Measurements from ENCODE around the gene PNO1.
A peak's percentile ranks its signal among the peaks of the same experiment; 100 is the strongest.
"Not testable (repeated sequence)": the region's sequence is repeated elsewhere in the genome, so short reads cannot be mapped to it uniquely, and the experiment has no call there.

The PNO1 gene

DNA sequence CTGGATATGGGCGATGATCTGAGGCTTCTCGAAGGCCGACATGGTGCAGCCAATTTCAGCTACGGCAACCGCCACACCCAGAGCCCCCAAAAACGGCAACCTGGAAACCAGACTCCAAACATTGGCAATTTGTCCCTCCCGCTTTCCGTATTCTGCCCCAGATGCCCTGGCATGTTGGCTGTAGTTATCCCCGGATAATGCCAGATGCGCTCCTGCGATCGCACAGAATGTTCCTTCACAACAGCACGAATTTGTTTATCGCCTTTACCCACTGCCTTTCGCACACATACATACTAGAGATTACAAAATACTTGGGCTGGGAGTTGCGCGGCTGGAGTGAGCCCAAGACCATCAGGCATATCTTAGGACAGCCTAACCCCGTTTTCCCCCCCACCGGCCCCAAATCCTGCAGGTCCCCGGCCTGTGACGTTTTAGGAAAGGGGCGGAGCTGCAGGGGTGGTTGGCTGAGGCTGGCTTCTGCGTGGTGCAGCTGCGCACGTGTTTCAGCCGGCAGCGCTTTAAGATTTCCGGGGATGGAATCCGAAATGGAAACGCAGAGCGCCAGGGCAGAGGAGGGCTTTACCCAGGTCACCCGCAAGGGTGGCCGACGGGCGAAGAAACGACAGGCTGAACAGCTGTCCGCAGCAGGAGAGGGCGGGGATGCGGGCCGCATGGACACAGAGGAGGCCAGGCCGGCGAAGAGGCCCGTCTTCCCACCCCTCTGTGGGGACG, at the start of gene PNO1:
Gene PNO1 (plus strand): TSS at position 487 of the 732 bp plus-strand sequence. CDS start 47 bp downstream, at position 534.
- DNase-seq (ENCODE audit: low spot score) = peak; percentile 96

DNA sequence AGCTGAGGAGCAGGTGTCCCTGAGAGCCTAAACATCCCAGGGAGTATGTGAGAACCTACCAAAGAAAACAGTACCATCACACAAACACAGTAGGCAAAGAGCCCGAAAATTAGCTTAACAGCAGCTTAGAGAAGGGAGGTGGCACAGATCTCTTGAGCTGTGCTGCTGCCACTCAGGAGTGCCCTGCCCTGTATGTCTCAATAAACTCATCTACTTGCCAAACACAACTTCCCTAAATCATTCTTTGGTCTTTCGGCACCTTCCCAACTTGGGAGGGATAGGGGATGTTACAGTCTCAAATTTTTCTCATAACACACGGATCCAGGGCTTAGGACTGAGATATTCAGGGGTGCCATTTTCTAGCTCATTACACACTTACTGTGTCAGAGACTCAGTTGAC, 49.6 kb upstream of the PNO1 start:
- DNase-seq (ENCODE audit: low spot score) = no peak

DNA sequence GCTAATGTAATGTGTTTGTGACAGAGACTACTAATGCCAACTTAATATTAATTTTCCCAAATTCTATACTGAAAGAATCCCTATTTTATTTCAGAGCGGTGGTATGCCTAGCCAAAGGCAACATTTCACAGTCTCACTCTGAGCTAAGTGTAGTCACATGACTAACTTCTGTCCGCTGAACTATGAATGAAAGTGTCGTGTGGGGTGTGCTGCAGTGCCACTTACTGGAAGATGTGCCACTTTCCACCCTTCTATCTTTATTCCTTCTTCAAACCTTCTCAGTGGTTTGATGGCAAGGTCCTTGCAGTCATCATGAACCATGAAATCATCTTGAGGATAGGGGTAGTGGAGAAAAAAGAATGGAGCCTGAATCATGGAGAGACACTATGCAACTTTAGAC, 47.6 kb upstream of the PNO1 start:
- DNase-seq (ENCODE audit: low spot score) = no peak

DNA sequence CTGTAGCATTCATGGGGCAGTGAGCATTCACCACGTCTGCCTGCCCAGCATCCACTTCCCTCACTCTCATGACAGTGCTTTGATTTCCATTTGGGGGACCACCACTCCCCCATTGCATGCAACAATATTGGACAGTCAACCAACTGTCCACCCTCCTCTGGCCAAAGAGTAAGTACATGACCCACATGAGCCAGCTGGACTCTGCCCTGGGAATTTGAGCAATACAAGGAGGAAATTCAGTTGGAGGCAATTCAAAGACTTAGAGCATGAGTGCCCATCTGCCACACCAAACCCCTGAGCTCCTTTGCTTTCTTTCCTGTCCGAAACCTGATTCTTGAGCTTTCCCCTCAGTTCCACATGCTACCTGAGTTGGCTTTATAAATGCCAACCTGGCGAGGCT, 41.7 kb upstream of the PNO1 start:
- DNase-seq (ENCODE audit: low spot score) = peak; percentile 42

DNA sequence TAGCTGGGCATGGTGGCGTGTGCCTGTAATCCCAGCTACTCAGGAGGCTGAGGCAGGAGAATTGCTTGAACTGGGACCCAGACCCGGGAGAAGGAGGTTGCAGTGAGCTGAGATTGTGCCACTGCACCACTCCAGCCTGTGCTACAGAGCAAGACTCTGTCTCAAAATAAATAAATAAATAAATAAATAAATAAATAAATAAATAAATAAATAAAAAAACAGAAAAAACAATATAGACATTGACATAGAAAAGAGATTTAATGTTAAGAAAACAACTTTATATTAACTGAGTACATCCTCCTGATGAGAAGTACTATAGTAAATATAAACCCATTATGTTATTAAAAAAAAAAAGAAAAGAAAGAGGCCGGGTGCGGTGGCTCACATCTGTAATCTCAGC, 39.8 kb upstream of the PNO1 start:
- DNase-seq (ENCODE audit: low spot score) = not testable (repeated sequence)

DNA sequence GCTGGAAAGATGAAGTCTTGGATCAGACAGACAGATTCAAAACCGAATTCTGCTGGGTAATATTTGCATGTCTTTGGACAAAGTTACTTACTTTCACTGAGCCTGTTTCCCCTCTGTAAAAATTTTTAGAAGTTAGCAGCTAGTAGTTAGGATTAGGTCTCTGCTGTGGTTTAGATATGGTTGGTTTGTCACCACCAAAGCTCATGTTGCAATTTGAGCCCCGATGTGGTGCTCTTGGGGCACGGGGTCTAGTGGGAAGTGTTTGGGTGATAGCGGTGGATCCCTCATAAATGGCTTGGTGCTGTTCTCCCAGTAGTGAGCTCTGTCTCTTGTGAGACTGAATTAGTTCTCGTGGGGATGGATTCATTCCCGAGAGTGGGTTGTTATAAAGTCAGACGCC, 38.9 kb upstream of the PNO1 start:
- no peak for DNase-seq (ENCODE audit: low spot score)

DNA sequence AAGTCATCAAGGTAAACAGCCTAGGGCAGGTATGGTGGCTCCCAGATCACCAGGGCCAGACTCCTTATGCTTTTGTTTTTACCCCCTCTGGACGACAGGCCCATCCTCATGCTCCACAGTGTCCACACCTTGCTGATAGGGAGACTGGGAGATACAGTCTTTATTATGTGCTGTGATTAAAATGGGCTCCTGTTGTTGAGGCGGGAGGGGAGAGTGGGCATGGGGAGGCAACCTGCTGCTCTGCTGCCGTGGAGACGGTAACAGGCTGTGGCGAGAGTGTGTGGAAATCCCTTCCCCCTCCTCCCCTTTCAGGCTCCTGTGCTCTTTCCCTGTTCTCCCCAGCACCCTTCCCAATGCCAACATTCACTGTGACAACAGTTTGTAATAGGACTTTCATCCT, 38.2 kb upstream of the PNO1 start:
- no peak for DNase-seq (ENCODE audit: low spot score)

DNA sequence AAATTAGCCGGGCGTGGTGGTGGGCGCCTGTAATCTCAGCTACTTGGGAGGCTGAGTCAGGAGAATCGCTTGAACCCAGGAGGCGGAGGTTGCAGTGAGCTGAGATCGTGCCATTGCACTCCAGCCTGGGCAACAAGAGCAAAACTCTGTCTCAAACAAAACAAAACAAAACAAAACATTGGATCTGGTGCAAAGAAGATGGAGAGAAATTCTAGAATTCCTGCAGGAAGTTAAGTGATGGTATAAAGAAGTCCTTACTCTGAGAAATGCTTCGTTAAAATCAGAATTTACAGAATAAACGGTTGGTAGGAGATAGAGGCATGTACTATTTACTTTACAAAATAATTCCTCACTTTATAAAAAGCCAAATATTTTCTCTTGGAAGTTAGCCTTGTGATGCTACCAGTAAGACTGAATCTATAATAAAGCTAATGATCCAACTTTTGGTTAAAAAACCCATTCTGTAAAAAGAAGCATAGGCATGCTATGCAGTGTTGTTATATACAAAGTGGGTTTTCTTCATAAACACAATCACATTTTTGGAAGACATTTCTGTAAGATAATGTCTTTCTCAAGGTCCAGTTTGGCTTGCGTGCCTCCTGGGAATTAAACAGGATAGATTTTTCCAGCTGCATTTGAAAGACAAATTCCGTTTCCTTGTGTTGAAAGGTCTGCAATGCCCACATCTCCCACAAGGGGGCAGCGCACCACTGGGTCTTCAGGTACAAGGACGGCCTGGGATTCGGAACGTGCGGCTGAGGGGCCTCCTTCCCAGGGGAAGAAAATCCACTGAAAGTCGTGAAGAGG, 35.6 kb upstream of the PNO1 start:
- peak; percentile 84 for DNase-seq (ENCODE audit: low spot score)

DNA sequence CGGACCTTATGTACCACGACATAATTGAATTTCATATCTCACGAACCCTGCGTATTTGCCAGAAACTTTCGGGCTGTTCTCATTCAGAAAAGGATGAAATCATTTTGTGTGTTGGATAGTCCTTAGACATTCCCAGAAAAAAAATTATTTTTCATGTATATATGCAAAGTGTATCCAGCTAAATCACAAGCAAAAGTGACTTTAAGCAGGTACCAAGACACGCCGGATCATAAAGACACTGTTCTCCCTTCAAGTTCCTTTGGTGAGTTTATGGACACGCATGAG, 35.1 kb upstream of the PNO1 start:
- DNase-seq (ENCODE audit: low spot score) = no peak

DNA sequence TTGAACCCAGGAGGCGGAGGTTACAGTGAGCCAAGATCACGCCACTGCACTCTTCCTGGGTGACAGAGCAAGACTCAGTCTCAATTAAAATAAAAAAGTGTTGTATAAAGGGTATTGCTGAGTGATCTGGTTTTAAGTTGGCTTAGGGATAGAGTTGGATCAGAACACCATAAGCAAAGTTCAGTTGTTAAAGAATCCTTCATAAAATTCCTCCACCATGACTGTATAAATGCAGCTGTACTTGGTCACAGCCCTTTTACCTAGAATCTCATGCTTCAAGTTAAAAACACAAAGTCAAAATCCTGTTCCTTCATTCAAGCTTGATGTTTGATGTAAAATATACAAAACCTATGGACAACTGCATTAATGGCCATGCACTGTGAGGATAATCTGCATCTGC, 33.4 kb upstream of the PNO1 start:
- DNase-seq (ENCODE audit: low spot score) = no peak

DNA sequence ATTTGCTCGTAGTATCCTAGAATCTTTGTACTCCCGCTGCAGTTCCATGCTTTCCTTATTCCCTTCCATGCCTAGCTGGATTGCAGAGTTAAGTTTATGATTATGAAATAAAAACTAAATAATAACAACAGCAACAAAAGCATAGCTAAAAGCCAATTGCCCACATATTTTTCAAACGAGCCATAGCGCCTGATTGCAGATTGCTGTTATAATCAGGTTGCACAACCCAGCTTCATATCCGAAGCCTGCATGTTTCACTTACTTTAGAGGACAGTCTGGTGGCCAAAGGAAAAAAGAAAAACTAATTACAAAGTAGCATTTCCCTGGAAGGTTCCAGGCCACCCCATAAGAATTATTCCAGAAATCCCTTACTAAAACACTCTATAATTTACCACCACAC, 31.9 kb upstream of the PNO1 start:
- no peak for DNase-seq (ENCODE audit: low spot score)

DNA sequence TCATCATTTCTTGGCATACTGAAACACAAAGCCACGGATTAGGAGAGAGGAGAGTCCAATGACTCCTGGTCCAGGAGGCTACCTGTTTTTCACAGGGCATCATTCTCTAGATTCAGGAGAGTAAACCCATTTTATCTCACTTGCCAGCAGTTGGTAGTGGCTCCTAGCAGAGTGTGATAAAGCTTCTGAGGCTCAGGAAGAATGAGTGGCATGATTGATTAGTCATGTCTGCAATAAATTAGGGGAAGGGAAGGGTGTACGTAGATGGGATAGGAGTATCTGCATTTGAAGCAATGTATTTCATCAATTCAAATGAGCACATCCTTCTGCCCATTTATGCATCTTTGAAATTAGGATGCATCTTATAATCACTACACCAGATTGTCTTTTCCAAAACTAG, 31.1 kb upstream of the PNO1 start:
- no peak for DNase-seq (ENCODE audit: low spot score)

DNA sequence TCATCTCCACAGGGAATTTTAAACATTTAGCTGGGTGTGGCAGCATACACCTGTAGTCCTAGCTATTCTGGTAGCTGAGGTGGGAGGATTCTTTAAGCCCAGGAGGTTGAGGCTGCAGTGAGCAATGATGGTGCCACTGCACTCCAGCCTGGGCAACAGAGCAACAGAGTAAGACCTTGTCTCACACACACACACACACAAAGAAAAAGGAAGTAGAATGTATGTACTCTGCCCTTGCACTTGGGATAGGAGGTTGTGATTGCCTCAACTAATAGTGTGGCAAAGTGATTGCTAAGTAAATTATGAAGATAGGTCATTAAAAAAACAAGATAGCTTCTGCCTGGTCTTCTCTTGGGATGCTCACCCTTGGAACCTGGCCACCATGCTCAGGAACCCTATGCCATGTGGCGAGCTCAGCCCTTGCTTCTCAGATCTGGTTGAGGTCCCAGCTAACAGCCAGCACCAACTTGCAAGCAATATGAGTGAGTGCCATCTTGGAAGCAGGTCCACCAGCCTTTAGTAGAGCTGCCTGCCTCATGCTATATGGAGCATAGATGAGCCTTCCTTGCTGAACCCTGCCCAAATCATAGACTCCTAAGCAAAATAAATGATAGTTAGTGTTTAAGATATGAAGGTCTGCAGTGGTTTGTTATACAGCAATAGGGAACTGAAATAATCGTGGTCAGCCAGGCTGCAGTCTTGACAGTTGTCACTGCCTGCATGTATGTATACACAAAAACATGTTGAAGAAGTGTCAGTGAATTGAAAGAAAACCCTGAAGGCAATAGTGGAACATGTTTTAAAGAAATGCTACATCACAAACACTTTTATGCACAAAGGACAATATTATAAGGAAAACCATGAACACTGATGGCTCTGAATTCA, 30.1 kb upstream of the PNO1 start:
- no peak for DNase-seq (ENCODE audit: low spot score)

DNA sequence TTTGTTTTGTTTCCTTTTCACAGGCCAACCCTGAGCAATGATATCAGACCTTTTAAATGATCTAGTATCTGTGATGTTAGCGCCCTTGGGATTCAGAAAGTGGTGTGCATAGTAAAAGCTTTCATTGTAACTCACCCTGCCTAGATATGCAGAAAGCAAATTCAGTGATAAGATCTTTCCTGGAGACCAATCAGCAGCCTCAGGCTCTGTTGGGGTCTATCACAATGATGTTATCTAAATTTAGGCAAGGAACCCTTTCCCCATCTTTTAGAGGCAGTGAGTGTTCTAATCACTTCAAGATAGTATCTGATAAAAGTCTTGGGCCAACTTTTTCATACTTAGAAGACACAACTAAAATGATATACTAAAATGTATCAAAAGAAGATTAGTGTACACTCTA, 23.6 kb upstream of the PNO1 start:
- no peak for DNase-seq (ENCODE audit: low spot score)

DNA sequence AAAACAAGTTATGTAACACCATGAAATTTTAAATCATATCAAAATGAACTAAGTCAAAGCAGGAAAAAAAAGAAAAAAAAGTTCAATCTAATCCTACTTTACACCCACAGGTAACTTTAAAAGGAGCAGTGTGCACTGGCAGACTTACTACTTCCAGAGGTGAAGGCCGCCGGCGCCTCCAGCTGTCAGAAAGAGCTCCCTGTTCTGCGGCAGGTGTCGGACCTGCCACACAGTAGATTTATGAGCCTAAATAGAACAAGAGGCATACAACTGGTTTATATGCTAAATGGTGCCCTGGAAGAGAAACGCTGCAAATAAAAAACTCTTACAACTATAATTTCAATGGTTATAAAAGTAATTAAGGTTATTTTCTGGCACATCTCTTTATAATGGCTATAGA, 23.1 kb upstream of the PNO1 start:
- DNase-seq (ENCODE audit: low spot score) = no peak

DNA sequence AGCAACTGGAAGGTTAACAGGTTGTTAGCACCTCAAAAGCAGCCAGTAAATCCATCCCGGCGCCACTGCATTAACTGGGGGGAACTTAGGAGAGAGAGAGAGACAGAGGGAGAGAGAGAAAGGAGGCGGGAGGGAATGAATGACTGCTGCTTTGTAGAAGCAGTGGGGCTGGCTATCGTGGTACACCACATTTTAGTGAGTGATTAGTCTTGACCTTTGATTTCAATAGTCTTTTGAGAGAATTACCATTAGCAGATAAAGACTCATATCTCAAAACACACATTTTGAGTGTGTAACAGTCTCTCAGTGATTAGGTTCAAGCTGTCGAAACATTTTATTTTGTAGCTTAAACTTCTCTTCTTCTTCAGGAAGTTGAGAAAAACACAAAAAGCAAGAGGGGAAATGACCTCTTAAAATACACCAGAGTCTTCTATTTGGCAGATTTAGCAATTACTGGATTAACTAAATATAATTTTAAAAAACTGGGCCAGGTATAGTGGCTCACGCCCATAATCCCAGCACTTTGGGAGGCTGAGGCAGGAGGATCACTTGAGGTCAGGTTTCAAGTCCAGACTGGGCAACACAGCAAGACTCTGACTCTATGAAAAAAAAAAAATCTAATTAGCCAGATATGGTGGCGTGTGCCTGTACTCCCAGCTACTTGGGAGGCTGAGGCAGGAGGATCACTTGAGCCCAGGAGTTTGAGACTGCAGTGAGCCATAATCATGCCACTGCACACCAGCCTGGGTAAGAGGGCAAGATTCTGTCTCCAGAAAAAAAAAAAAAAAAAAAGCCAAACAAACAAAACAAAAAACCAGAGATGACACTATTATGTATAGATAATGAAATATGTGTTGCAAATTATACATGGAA, 22.0 kb upstream of the PNO1 start:
- DNase-seq (ENCODE audit: low spot score) = no peak

DNA sequence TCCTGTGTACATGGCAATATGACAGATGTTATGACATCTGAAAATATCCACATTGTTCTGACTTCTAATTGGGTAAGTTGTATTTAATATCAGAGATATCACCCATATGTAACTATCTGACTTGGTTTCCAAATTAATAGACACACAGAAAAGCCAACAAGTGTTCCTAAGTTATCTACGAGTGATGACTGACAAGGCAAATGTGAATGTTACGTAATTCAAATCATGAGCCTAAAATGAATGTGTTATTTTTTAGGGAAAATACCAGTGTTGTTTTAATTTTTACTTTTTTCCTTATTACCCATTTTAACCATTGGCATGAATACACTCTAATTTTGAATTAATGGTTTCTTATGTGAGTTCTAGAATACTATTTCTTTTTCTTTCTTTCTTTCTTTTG, 15.8 kb upstream of the PNO1 start:
- DNase-seq (ENCODE audit: low spot score) = no peak

DNA sequence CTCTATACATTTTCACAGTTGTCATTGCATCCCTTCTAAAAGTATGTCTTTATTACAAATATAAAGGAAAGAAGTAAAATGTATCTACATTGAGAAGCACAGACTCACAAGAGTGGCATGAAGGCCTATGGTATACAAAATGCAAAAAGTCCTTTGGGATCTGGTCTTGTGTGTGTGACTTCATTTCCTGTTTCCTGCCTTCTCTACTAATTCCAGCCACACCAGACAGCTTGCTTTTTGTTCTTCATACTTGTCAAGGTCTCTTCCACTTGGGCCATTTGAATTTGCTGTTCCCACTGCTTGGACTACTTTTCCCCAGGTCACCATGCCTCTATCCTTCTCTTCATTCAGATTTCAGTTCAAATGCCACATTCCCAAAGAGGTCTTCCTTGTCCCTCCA, 6.7 kb upstream of the PNO1 start:
- no peak for DNase-seq (ENCODE audit: low spot score)

DNA sequence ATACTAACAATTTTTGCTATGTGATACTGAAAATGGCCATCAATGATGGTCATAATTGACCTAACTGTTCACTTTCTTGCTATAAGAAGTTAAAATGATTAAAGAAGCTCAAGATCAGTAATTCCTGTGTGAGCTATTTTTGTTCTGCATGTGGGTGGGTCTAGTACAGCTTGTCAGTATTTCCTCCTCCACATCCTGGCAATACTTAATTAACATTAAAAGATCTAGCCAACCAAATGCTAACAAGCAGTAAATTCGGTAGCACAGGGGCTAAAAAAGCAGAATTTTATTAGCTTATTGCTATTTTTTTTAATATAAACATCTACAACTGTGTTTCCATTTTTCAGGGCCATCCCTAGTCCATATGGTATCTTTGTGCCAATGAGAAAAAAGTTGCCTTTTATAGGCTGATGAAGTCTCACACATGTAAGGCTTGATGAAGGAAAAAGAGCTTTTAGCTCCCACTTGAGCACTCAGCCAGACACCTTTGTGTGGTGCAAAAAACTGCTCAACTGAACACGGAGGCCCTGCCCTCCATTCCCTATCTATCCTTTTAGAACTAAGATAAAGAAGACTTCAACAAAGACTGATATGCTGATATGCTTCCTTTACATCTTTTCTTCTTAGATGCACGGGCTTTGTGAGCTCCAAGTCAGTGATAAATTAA, 4.9 kb upstream of the PNO1 start:
- DNase-seq (ENCODE audit: low spot score) = no peak

DNA sequence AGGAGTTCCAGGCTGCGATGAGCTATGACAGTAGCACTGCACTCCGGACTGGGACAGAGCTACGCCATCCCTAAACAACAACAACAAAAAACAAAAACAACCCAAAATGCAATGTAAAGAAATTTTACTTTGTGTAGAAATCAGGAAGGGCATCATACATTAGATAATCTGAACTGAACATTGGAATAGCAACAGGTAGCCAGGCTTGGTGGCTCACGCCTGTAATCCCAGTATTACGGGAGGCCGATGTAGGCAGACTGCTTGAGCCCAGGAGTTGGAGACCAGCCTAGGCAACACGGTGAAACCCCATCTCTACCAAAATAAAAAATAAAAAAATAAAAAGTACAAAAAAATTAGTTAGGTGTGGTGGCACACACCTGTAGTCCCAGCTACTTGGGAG, 2.1 kb upstream of the PNO1 start:
- DNase-seq (ENCODE audit: low spot score) = no peak

DNA sequence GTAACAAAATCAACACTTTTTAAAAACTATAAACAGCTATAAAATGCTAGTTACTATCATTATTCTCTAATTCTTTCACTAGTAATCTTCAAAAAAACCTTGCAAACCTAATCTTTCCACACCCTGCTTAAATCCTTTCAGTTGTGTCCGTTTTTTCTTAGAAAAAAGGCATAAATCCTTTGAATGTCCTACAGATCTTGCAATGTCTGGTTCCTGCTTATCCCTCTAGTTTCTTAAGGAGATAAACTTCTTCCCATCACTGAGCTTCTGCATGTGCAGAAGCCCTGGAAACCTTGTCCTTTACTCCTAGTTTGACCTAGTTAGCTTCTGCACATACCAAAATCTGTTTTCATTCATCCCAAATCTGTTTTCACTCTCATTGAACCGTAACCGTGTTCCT, 1.3 kb upstream of the PNO1 start:
- no peak for DNase-seq (ENCODE audit: low spot score)

All from cerebellar cortex (tissue), 1 donor.